HG03025 (cell line): ENCODE data around the gene TMEM198.

Experiments used
- ATAC-seq: cut with Tn5 transposase; IDR thresholded peaks from one replicate; pipeline ENCODE4 v1.9.1; 2021; ENCODE audit warnings: mild to moderate bottlenecking, moderate library complexity; ENCODE audit not compliant: unreplicated experiment, low FRiP score

The TMEM198 gene, protein sequence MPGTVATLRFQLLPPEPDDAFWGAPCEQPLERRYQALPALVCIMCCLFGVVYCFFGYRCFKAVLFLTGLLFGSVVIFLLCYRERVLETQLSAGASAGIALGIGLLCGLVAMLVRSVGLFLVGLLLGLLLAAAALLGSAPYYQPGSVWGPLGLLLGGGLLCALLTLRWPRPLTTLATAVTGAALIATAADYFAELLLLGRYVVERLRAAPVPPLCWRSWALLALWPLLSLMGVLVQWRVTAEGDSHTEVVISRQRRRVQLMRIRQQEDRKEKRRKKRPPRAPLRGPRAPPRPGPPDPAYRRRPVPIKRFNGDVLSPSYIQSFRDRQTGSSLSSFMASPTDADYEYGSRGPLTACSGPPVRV

DNA sequence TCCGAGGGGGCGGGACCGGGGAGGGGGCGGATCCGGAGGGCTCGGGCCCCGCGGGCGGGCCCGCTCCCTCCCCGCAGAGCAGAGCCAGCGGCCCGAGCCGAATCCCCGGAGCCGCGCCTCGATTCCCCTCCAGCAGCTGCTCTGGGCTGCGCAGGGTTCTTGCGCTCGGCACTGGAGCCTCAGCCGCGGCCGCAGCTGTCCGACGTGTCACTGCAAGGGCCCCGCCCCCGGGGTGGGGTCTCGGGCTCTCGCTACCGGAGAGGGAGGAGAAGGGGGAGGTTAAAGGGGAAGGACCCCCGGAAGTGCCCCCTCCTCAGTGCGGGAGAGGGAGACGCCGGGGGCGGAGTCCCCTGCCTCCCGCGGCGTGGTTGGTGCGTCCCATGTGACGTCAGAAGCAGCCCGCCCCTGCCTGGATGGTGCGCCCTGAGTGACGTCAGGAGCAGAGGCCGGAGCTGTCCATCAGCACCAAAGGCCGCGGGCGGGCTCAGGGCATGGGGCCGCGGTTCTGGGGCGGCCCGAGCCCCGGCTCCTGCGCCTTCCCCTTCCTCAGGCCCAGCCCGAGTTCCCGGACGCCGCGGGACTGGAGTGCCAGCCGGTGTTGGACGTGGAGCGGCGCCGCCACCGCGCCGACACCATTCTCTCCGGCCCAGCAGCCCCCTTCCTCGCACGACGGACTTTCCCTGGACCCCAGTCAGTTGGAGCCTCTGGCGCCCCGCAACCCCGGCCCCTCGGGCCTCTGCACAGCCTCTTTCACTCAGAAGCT, at the start of gene TMEM198, which contains the start of gene CHPF:
Gene TMEM198 (plus strand): TSS at position 433 of the 763 bp plus-strand sequence. CDS start 700 bp downstream, outside the sequence.
Gene CHPF (minus strand): TSS at position 214 of the 763 bp plus-strand sequence. CDS start 271 bp downstream, outside the sequence.
- peak; percentile 77 for ATAC-seq

DNA sequence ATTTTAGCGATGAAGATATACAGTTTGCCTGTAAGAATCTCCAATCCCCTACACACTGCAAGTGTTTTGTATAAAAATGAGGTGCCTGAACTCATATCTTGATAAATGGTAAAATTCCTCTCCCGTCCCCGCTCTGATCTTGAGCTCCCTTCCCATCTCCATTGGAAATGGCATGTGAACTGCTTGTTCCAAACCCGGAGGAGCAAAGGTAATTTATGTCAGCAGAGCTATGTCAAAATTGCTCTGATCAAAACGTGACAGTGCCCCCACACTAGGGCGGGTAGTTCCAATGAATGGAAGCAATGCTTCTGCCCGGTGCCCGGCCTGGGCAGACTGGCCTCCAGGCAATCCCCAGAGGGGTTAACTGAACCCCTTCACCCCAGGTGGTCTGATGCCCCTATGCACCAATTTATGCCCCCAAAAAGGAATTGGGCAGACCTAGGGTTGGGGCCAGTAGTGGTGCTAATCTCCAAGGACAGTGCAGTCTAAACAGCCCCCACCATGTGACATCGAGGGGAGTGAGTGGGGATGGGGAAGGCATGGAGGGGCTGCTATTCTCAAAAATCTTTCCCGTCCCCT, 48.8 kb upstream of the TMEM198 start:
- no peak for ATAC-seq

DNA sequence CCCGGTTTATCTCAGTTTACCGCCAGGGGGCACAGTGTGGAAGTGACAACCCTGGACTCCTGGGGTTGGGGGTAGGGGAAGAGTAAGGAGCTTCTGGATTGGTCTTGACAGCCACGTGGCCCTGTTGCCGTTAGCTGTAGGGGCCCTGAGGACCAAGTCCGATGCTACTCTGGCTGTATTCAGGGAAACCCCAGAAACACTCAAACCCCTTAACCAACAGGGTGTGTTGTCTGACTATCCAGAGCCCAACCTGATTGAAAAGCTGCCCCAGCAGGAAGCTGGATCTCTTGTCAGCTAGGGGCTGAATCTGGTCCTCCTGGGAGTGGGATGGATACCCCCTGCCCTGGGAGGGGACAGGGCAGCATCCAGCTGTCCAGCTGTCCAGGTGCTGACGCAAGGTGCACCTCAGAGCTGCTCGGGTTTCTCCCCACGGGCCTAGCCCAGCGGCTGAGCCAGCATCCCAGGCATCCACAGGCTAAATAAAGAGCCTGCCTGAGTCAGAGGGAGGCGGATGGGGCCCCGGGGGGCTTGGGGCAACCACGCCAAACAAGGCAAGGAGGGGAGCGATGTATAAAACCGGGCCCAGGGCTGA, 48.2 kb upstream of the TMEM198 start:
- ATAC-seq = no peak

DNA sequence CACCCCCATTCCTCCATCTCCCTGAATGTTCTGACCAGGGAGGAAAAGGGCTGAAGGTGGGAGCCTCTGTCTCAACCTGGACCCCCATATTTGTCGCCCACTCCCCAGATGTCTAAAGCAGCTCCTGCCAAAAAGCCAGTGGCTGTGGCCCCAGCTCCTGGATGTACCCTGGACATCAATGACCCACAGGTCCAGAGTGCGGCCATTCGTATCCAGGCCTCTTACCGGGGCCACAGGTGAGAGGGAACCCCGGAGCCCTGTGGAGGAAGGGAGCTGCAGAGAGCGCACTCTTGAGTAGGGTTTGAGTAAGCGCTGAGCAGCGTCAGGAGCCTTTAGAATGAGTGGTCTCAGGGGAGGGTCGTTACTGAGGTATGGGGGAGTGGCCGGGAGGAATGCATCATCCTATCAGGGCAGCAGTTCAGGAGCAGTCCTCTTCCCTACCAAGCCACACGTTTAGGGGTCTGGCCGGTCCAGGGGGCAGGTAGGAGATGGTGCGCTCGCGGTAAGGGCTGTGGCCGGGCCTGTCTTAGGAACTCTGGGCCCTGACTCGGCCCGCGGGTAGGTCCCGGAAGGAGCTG, 47.5 kb upstream of the TMEM198 start:
- no peak for ATAC-seq

- ATAC-seq = no peak
Observed at GRCh38 chr2:219496825-219497494, 46.9 kb upstream of the TMEM198 start.

DNA sequence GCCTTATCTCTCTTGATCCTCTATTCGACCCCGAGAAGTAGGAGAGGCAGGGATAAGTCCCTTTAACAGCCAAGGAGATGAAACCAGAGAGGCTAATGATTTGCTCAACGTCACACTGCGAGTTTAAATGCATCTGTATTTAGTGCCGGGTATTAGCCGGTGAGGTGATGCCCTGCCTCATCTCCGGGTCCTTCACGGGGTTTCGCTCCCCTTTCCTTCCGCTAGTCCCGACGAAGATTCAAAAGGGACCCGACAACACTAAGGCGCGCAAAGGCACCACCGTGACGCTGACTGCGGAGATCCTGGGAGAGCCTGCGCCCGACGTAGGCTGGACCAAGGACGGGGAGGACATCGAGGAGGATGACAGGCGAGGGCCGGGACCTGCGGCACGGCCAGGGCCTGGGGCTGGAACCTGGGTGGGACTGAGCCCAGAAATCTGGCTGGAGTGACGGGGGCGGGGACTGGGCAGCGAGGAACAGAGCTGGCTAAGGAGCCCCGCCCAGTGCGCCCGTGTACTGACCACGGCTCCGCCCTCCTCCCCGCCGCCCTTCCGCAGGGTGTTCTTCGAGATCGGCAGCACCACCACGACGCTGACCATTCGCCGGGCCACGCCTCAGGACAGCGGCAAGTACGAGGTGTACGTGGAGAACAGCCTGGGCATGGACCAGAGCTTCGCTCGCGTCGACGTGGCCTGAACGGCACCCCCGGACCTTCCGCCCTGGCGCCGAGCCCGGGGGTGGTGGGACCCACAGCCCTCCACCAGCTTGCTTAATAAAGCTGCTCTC, 46.1 kb upstream of the TMEM198 start:
- peak; percentile 17 for ATAC-seq

- ATAC-seq = peak; percentile 97
Observed at GRCh38 chr2:219498280-219499057, 45.4 kb upstream of the TMEM198 start, which contains the start of gene GMPPA. Gene GMPPA (plus strand): TSS chr2:219498891. CDS start chr2:219499976, 1,085 bp downstream.

DNA sequence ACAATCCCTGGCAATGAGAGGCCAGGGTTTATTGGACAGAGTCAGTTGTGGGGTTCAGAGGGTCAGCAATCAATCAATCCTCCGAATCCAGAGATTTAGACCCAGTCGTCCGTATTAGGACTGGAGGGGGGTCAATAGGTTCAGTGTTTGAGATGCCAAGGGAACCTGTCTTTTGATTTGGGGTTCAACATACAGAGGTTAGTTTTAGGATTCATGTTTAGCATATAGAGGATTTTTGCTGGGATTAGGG, 44.8 kb upstream of the TMEM198 start:
- no peak for ATAC-seq

GRCh38 chr2:219499555-219499954, 44.3 kb upstream of the TMEM198 start:
- no peak for ATAC-seq

DNA sequence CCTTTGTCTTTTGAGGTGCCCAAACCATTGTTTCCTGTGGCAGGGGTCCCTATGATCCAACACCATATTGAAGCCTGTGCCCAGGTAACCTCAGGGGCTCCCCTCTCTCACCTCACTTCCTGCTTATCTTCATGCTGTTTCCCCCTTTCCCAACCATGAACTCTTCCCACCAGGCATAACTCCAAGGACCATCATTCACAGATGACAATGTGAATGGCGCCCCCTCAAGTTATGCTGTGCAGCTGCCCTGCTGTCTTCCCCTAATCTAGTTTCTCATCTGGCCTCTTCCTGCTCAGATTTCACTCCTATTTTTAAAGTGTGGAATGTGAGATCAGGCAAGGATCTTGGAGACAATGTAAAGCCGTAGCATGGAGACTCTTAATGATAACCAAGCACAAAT, 43.7 kb upstream of the TMEM198 start:
- ATAC-seq = no peak

DNA sequence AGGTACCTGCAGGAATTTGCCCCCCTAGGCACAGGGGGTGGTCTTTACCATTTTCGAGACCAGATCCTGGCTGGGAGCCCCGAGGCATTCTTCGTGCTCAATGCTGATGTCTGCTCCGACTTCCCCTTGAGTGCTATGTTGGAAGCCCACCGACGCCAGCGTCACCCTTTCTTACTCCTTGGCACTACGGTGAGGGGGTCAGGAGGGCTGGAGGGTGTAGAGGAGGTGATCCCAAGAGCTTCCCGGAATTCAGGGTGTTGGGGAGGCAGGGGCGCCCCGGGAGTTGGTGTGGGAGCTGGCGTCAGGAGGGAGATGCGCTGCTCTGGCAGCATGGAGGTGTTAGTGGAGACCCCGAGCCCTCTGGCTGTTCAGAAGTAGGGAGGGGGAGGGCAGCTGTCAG, 42.0 kb upstream of the TMEM198 start:
- ATAC-seq = no peak

GRCh38 chr2:219502618-219503017, 41.2 kb upstream of the TMEM198 start:
- no peak for ATAC-seq

GRCh38 chr2:219505585-219505984, 38.2 kb upstream of the TMEM198 start:
- ATAC-seq = no peak

- no peak for ATAC-seq
Observed at GRCh38 chr2:219506153-219506801, 37.6 kb upstream of the TMEM198 start.

GRCh38 chr2:219506802-219507526, 36.9 kb upstream of the TMEM198 start:
- no peak for ATAC-seq

- no peak for ATAC-seq
Observed at GRCh38 chr2:219507581-219508443, 36.0 kb upstream of the TMEM198 start.

- no peak for ATAC-seq
Observed at GRCh38 chr2:219508444-219508734, 35.4 kb upstream of the TMEM198 start.
